ENCODE data around the gene KCNQ4. TPM values are rescaled to one million over a fixed set of nuclear protein-coding genes. Genes with fewer than 3 reads are reported as not detected.

Gene KCNQ4
- total and polyA plus RNA-seq, 2 of the 13 experiments (the other 11 are each of a cell fraction or from before 2014, with no cell fraction given): 0.02 to 0.09 TPM

GRCh38 chr1:40824591-40825434 lies 41.2 kb downstream of the KCNQ4 start (continued):
- TF ChIP-seq E2F5 (CRISPR knock-in tag; conservative IDR thresholded peaks at IDR 0.05): no peak
- TF ChIP-seq ZNF816 (CRISPR knock-in tag; IDR thresholded peaks at IDR 0.05; ENCODE audit: borderline replicate concordance): no peak
- TF ChIP-seq YY1 (IDR thresholded peaks at IDR 0.05; ENCODE audit: insufficient read depth, insufficient replicate concordance, low read depth, low read length): no peak
- no peak for TF ChIP-seq ADNP (CRISPR knock-in tag; IDR thresholded peaks at IDR 0.05)
- TF ChIP-seq GATAD1 (CRISPR knock-in tag; IDR thresholded peaks at IDR 0.05): no peak
- TF ChIP-seq MEF2D (CRISPR knock-in tag; IDR thresholded peaks at IDR 0.05): no peak
- TF ChIP-seq ZNF674 (CRISPR knock-in tag; IDR thresholded peaks at IDR 0.05; ENCODE audit: low read depth): no peak
- TF ChIP-seq ZNF616 (CRISPR knock-in tag; IDR thresholded peaks at IDR 0.05; ENCODE audit: low read depth): no peak
- TF ChIP-seq ZMYM3 (CRISPR knock-in tag; IDR thresholded peaks at IDR 0.05): peak; percentile 85
- no peak for TF ChIP-seq MTA3 (CRISPR knock-in tag; IDR thresholded peaks at IDR 0.05)
- peak; percentile 48 for TF ChIP-seq SOX13 (IDR thresholded peaks at IDR 0.05)
- TF ChIP-seq SOX13 (CRISPR knock-in tag; conservative IDR thresholded peaks at IDR 0.05 in 1 of 2, IDR thresholded peaks at IDR 0.05 in 1 of 2): peak in 1 of 2 experiments; percentile 95; a peak in 2 of 4 replicates
- no peak for TF ChIP-seq FOXK1 (CRISPR knock-in tag; IDR thresholded peaks at IDR 0.05; ENCODE audit: borderline replicate concordance, low read depth)
- TF ChIP-seq, protein P1, sequence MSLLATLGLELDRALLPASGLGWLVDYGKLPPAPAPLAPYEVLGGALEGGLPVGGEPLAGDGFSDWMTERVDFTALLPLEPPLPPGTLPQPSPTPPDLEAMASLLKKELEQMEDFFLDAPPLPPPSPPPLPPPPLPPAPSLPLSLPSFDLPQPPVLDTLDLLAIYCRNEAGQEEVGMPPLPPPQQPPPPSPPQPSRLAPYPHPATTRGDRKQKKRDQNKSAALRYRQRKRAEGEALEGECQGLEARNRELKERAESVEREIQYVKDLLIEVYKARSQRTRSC (CRISPR knock-in tag; IDR thresholded peaks at IDR 0.05; ENCODE audit: low read depth): no peak
- TF ChIP-seq ZNF850 (CRISPR knock-in tag; conservative IDR thresholded peaks at IDR 0.05): no peak
- TF ChIP-seq ZNF672 (CRISPR knock-in tag; IDR thresholded peaks at IDR 0.05): no peak
- TF ChIP-seq ZBTB33 (CRISPR knock-in tag; IDR thresholded peaks at IDR 0.05): no peak
- no peak for TF ChIP-seq POLR2AphosphoS5 (IDR thresholded peaks at IDR 0.05; ENCODE audit: low read depth, low read length)
- TF ChIP-seq ZNF12 (CRISPR knock-in tag; IDR thresholded peaks at IDR 0.05): no peak
- TF ChIP-seq ZNF530 (CRISPR knock-in tag; IDR thresholded peaks at IDR 0.05; ENCODE audit: low read depth): no peak
- no peak for TF ChIP-seq SRSF4 (IDR thresholded peaks at IDR 0.05; ENCODE audit: low read depth, low read length, poor library complexity, severe bottlenecking)
- no peak for TF ChIP-seq CREB3 (CRISPR knock-in tag; IDR thresholded peaks at IDR 0.05)
- TF ChIP-seq HNRNPK (IDR thresholded peaks at IDR 0.05; ENCODE audit: low read depth, low read length, poor library complexity, severe bottlenecking): no peak
- TF ChIP-seq ZSCAN31 (CRISPR knock-in tag; IDR thresholded peaks at IDR 0.05; ENCODE audit: low read depth): no peak

Data from HepG2 (cell line).